Loucy (cell line): ENCODE results near the gene CCM2.

Source experiments
- CTCF ChIP-seq: fragments of 200-600 bp; sonication (generic); conservative IDR thresholded peaks from 2 replicates; pipeline ENCODE4 v1.5.1; 2014; ENCODE audit warnings: mild to moderate bottlenecking, antibody characterized with exemption, low read length
- EZH2phosphoT487 ChIP-seq: fragments of 200-600 bp; IDR thresholded peaks from 2 replicates; pipeline ENCODE4 v1.6.1; 2018; ENCODE audit warnings: antibody characterized with exemption, mild to moderate bottlenecking, moderate library complexity, borderline replicate concordance

GRCh38 chr7:45068236-45069023, 68.4 kb downstream of the CCM2 start:
- no peak for TF ChIP-seq CTCF
- no peak for TF ChIP-seq EZH2phosphoT487
